ENCODE measurements around the gene EPB41L2. TPM values are rescaled to one million over a fixed set of nuclear protein-coding genes. Genes with fewer than 3 reads are reported as not detected.
"Not testable (repeated sequence)": the region's sequence is repeated elsewhere in the genome, so short reads cannot be mapped to it uniquely, and the experiment has no call there.

The EPB41L2 gene
- total RNA-seq, 2 donors from 2014 or later, result 143 to 193 TPM

DNA sequence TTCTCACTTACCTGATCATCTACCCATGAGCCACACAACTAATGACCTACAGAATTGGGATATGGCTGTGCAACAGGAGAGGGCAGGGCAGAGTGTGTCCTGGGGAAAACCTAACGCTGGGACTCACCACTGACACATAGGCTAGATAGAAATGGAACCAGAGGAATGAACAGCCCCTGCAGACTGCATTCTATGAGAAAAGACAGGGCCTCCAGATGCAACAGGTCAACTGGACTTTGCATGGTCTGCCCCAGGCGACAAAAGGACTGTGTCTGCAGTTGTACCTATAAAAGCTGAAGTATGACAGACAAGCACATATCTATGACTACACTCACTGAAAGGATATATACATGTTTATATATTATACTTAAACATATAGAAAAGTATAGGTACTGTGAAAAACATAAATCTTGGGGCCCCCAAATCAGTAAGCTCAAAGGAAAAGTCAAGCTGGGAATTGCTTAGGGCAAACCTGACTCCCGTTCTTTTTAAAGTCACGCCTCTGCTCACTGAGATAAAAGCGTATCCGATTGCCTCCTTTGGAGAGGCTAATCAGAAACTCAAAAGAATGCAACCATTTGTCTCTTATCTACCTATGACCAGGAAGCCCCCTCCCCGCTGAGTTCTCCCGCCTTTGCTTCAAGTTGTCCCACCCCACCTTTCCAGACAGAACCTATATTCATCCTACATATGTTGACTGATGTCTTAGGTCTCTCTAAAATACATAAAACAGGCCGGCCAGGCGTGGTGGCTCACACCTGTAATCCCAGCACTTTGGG, 68.5 kb downstream of the EPB41L2 start:
- DNase-seq (ENCODE audit: low spot score), result no peak
- intact Hi-C loops (cut with DNase I), result no loop called here

DNA sequence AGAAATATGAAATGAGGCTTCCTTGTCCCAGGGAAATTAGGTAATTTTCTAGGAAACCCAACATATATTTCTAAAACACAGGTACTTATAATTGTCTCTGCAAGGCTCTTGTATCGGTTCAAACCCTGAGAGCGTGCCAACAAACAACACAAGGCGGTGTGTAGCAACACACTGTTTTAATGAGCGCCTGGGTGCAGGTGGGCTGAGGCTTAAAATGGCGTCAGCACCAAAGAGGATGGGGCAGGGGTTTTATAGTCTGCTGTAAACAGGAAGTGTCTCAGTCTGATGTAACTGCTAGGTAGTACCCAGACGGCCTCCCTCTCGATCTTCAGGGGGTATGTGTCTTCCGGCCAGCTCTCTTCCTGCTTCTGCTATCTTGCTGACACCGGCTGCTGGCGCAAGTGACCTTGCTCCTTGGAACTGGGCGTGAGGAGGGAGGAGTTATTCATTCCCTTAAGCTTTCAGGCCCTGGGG, 69.7 kb downstream of the EPB41L2 start:
- no peak for DNase-seq (ENCODE audit: low spot score)
- intact Hi-C loops (cut with DNase I), result no loop called here

DNA sequence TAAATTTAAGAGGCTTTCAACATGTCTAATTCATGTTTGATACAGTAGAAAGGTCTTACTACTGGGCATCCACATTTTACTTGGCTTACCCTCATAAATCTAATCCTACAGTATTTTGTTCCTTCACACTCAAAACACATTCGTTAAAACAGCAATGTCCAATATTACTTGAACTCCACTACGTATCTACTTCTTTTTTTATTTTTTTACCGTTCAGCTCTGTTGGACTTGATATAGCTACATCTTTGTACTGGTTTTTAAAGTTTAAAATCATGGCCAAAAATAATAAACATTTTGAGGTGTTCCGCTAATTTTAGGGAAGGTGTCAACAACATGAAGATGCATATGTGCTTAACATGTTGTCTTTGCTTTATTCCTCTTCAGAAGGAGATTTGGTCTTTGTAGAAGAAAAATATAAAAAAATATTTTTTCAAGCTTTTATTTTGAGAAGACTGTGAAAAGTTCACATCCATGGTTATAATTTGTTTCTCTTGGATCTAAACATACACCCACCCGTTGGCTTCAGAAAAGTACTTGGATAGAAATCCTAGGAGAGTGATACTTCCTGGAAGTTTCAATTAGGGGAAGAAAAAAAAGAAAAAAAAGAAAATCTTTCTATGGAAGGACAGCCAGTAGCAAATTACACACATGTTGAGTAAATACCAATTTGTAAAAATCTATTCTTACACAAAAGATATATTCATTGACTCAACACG, 71.5 kb downstream of the EPB41L2 start:
- DNase-seq (ENCODE audit: low spot score), result no peak
- intact Hi-C loops (cut with DNase I), result no loop called here

DNA sequence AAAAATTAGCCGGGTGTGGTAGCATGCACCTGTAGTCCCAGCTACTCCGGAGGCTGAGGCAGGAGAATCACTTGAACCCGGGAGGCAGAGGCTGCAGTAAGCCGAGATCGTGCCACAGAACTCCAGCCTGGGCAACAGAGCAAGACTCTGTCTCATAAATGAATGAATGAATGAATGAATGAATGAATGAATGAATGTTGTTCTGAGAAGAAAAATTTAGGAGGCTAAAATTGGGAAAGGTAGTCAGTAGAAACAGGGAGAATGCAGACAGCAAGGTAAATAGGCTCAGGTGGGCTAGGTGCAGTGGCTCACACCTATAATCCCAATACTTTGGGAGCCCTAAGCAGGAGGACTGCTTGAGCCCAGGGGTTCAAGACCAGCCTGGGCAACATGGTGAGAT, 75.5 kb downstream of the EPB41L2 start:
- DNase-seq (ENCODE audit: low spot score); intact Hi-C loops (cut with DNase I): not testable (repeated sequence)

DNA sequence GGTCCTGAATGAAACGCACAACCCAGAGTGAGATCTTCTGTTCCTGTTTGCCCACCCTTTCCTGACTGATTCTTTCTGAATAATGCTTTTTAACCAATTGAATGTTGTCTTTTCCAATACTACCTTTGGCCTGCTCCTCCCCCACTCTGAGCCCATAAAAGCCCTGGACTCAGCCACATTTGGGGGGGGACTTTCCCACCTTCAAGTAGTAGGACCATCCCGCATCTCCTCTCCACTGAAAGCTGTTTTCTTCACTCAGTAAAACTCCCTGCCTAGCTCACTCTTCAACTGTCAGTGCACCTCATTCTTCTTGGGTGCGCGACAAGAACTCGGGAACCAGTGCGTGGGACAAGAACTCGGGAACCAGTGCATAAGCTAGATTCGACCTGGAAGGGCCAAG, 77.9 kb downstream of the EPB41L2 start:
- intact Hi-C loops (cut with DNase I), result no loop called here
- DNase-seq (ENCODE audit: low spot score), result no peak

DNA sequence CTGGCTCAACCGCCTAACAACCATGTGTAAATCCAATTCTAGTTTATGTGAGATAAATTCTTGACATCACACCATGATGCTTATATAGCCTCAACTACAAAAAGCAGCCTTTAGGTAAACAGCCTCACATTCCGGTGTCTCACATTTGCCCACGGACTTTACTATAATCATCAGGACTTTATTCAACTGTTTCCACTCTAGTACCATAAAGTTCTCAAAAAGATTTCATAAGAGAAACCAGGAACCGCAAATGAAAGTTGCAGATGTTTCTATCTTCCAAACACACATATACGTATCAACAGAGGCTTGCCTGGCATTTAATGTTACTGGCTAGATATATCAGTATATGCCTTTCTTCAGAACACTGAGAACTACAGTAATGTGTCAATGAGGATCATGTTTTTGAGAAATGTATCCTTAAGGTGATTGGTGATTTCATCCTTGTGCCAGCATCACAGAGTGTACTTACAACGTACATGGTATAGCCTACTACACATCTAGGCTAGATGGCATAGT, 80.0 kb downstream of the EPB41L2 start:
- no peak for DNase-seq (ENCODE audit: low spot score)
- intact Hi-C loops (cut with DNase I), result no loop called here

DNA sequence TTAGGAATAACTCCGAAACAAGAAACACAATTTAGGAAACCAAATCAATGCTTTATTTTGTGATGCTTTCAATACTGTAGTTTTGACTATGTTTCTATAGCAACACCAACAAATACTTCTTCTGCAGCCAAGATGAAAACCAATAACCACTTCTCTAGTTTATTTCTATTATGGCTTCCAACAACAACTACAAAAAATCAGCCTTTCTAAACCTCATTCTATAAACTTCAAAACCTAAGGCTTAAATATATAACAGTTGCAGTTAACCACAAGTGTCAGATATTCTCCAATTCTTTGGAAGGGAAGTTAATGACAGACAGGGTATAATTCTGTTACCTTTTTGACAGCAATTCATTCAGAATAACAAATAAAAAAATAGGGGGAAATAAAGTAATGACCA, 80.9 kb downstream of the EPB41L2 start:
- intact Hi-C loops (cut with DNase I), result no loop called here

DNA sequence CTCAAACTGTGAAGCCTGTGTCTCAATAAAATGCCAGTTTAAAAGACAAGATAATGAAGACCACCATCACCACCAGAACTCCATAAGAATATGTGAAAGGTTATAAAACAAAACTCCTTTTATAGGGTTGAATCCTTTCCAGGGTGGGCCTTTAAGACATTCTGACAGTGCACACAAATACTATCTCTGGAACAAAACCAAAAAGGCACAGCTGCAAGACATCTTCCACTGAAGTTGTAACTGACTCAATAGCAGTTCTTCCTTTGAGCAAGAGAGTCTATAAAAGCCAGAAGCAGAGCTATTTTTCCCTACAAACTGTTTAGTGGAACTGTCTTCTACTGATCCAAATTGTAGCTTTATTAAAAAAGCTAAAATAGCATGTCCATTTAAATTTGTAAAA, 81.6 kb downstream of the EPB41L2 start:
- DNase-seq (ENCODE audit: low spot score), result no peak

More for the DNA sequence above, 80.9 kb downstream of the EPB41L2 start:
- no peak for DNase-seq (ENCODE audit: low spot score)

DNA sequence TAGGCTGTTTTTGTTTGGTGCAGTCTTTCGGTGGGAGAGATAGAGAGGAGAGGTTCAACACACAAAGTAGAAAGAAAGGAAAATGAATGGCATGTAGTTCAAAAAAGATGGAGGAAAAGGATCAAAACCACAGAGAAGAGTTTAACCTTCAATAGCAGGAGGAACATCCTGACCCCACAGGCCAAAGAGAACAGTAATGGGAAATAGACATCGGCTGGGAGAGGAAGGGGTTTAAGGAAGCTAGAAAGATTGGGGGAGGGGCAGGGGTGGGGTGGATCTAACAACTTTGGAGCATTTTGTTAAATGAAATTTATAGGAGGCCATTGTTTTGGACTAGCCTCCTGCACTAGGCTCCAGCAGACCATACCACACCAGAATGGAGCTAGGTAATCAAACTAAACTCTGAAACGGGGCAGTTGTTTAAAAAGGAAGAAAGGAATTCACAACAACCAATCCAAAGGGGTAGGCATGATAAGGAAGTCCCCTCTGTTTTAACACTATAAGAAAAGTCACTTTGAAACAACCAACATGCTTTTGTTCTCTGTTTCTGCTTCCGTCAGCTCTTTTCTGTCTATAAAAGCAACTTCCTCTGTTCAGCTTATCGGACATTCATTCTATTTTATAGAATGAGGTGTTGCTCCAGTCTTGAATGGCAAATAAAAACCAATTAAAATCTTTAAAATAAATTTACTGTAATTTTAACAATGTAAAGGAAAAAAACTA, 82.6 kb downstream of the EPB41L2 start:
- no peak for DNase-seq (ENCODE audit: low spot score)
- intact Hi-C loops (cut with DNase I), result no loop called here

More for the DNA sequence above, 81.6 kb downstream of the EPB41L2 start:
- intact Hi-C loops (cut with DNase I), result no loop called here

DNA sequence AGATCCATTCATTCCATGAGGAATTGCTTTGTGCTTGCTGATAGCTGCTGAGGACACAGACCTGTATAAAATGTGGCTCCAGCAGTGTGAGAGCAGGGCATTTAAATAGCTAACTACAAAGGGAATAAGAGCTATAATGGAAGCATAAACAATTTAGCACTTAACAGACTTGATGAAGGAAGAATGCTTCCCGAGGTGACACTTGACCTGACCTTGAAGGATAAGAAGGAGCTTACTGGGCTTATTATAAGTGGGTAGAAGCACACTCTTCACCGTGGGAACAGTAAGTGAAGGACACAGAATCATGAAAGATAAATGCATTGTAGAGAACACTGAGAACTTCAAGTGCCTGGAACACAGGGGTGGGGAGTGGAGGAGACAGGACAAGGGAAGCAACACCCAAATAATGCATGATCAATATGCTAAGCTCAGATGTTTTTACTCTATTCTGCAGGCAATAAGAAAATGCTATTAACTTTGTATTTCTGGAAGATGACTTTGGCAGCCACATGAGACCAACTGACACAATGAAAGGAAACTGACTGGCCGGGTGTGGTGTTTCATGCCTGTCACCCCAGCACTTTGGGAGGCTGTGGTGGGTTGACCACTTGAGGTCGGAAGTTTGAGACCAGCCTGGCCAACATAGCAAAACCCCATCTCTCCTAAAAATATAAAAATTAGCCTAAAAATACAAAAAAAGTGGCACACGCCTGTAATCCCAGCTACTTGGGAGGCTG, 84.2 kb downstream of the EPB41L2 start:
- no peak for DNase-seq (ENCODE audit: low spot score)
- intact Hi-C loops (cut with DNase I), result no loop called here

DNA sequence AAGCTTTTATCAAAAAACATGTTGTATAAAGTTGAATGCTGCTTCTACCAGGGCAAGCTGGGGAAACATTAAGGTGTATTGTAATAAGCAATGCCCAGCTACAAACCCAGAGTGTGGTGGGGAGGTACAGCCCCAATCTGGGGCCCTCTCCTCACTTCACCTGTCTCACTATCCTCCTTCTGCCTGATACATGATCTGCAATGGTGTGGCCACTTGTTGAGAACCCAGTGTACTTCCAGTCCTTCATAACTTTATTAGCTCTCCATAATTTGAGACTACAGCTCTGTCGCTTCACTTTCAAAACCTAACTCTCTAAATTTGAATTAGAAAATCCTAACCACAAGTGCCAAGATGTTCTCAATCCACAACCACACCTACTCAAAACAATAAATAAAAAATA, 84.9 kb downstream of the EPB41L2 start:
- no peak for DNase-seq (ENCODE audit: low spot score)
- intact Hi-C loops (cut with DNase I), result no loop called here

DNA sequence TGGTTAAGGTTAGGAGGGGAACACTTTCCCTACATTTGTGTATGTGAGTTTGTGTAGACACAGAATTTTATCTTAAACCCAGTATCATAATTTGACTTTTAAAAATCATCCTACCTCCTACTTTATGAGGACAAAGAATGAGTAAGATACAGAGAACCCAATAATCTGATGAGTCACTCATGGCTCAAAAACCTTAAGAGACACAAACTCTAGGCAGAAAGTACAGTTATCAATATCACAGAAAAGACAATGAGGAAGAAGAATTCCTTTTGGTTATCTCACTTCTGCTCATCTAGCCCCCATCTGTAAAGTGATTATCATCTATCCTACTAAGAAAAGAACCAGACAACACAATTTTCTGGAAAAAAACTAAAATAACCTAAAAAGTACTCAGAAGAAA, 87.7 kb downstream of the EPB41L2 start:
- no peak for DNase-seq (ENCODE audit: low spot score)
- intact Hi-C loops (cut with DNase I), result no loop called here

DNA sequence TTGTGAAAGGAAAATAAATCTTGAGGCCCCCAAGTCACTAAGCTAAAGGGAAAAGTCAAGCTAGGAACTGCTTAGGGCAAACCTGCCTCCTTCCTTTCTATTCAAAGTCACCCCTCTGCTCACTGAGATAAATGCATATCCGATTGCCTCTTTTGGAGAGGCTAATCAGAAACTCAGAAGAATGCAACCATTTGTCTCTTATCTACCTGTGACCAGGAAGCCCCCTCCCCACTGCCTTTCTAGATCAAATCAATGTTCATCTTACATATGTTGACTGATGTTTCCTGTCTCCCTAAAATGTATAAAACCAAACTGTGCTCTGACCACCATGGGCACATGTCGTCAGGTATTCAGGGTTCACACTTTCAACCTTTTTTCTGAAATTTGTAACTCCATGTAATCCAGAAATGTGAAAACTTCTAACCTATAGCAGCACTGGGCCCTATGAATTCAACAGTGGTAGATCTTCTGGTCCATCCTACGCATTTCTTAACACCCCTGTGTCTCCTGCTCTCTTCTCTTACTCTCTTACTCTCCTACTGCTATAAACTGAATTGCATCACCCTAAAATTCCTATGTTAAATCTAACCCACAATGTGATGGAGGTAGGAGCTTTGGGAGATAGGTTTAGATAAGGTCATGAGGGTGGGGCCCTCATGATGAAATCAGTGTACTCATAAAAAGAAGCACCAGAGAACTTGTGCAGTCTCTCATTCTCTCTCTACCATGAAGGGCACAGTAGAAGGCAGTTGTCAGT, 89.3 kb downstream of the EPB41L2 start:
- no peak for DNase-seq (ENCODE audit: low spot score)
- intact Hi-C loops (cut with DNase I), result no loop called here

DNA sequence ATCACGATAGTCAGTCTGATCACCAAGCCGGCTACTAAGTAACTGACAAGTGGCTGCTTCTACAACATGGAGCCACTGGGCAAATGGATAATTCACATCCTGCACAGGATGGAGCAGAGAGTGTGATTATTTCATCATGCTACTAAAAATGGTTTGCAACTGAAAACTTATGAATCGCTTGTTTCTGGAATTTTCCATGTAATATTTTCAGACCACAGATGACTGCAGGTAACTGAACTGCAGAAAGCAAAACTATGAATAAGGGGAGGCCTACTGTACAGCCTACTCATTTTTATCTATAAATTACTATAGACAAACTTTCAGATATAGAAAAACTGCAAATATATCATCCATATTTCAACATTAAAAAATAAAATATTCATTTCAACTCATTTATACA, 91.5 kb downstream of the EPB41L2 start:
- no peak for DNase-seq (ENCODE audit: low spot score)
- intact Hi-C loops (cut with DNase I), result no loop called here

DNA sequence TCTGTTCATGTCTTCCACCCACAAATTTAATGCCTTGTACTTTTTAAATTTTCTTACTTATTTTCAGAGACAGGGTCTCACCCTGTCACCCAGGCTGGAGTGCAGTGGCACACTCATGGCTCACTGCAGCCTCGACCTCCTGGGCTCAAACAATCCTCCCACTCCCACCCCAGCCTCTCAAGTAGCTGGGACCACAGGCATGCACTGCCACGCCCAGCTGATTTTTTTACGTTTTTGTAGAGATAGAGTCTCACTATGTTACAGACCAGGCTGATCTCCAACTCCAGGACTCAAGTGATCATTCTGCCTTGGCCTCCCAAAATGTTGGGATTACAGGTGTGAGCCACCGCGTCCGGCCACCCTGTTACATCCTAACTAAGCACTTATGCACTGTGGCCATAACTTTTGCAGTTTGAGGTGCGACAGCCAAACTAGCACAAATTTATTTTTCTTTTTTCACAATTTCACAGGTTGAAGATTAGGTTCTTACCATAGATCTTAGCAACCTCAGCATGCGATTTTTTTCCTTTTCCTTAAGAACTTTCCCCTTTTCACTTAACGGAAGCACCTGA, 92.1 kb downstream of the EPB41L2 start:
- intact Hi-C loops (cut with DNase I), result no loop called here
- no peak for DNase-seq (ENCODE audit: low spot score)

DNA sequence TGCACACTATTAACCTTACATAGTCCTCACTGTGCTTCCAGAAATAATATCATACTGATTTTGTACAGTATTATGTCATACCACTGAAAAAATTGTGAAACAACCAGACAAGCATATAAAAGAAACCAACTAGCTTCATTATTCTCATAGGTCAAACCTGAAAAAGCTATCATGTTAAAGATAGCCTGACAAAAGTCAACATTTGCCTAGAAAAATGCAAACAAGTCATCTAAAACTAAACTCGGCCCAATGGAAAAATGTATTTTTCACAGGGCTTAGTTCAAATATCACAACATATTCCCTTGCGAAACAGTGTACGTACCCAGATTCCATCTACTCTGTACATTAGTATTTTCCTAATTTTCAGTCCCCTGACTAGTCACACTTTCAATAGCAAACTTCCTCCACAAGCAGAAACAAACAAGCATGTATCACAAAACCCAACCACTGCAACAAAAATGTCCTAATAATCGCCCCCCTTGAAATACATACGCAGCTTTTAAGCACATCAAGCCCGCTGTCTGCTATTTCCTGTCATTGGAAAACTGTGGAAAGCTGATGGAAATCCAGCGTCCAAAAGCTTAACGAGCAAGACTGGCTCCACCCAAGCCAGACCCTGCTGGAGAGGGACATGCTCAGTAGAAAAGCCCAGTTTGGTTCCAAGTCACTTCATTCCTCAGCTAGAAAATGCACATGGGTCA, 93.1 kb downstream of the EPB41L2 start:
- intact Hi-C loops (cut with DNase I), result no loop called here
- no peak for DNase-seq (ENCODE audit: low spot score)

DNA sequence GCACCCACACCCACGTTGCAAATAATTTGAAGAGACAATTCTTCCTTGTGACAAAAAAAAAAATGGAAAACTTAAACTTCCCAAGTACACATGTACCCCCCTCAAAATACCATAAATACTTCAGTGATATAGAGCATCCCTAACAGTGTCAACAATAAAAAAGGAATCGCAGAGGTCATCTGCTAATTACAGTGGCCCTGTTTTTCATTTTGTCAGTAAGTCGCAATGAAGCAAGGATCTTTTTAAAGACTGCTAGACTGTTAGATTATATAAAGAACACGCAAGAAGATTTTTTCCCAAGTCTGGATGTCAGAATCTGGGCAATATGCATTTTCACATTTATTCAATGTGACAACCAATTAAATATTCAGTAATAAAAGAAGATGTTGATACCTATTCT, 93.9 kb downstream of the EPB41L2 start:
- intact Hi-C loops (cut with DNase I), result no loop called here
- DNase-seq (ENCODE audit: low spot score), result no peak

DNA sequence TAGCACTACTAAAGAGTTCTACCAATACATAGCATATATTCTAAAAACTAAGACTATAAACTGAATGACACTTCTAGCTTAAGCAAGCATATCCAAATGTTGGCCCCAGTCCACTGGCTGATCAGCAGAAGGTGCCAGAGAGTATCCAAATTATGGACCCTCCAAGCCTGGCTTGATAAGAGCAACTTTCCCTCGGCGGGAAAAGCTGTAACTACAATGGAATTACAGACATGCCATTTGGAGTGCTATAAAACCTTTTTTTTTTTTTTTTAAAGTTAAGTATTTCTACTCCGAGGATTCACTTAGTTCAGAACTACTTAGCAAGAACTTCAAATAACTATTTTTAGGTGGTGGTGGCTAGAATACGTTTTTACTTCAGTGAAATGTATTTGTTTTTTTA, 94.6 kb downstream of the EPB41L2 start:
- intact Hi-C loops (cut with DNase I), result no loop called here
- no peak for DNase-seq (ENCODE audit: low spot score)
